Stimulated activated CD8-positive, alpha-beta memory T cell treated with anti-CD3 and anti-CD28 coated beads, Interleukin-15, amount 100 ng/mL, for 1 hour (primary cell): ENCODE measurements around the gene SGSM2.
A peak's percentile ranks its signal among the peaks of the same experiment; 100 is the strongest.

Source experiments
- DNase-seq: peaks from one replicate; pipeline ENCODE4 v3.0.0-alpha.2; 2020; ENCODE audit warnings: low read depth

SGSM2 gene

DNA sequence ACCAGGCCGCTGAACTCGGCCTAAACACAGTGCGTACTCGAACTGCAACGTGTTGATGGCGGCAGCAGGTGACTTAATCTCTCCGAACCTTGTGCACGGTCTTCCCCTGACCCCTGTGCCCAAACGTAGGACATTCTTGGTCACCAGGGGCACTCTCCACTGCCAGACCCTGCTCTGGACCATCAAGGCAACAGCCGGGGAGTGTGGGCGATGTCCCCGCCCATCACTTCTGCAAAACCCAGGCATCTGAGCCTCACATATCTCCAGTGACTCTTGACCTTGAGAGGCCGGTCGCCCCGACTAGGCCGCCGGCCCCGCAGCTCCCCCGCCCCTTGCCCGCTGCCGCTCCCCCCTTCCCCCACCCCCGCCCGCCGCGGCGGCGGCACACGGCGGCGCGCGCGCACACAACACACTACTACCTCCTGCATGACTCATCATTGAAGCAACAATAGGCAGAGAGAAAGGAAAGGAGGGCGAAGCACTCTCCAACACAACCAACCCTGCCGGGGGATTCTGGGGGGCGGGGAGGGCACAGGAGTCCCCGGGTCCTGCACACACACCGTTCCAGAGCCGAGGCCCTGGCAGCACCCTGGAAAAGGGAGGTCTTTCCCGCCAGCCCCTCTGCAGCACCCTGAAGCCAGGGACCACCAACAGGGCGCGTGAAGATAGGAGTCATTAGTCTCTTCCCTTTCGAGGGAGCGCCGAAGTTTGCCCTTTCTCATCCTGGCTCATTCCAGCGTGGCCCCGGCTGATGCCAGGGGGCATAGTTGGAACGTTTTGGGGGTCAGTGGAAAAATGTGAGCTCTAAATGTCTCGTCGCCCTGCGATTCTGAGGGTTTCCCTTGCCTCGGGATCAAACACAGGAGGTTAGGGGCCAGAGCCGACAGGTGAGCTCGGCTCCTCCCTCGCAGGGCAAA lies 61.6 kb downstream of the SGSM2 start:
- no peak for DNase-seq

- peak; percentile 74 for DNase-seq
Measured at GRCh38 chr17:2399572-2400473, 62.5 kb downstream of the SGSM2 start.

DNA sequence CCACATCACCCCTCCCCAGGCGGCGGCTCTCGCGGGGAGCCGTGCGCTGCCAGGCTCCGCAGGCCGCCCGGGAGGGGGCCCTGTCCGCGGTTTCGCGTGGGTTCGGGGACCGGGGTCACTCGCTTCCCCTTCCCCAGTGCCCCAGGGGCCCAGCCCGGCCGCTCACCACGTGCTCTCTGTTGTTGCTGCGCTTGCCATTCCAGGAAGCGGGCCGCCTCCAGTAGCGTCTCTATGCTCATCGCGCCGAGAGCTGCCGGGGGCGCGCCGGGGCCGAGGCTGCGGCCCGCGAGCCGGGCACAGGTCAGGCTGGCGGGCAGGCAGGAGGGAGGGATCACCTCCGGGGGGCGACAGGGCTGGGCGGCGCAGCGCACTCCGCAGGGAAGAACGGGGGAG lies 63.2 kb downstream of the SGSM2 start:
- no peak for DNase-seq

GRCh38 chr17:2400877-2401425 lies 63.6 kb downstream of the SGSM2 start, which contains the start of gene MNT:
TSS of gene MNT (minus strand) at chr17:2401060. CDS start at chr17:2400712, 348 bp downstream.
- DNase-seq, result peak; percentile 83

GRCh38 chr17:2401426-2402221 lies 64.3 kb downstream of the SGSM2 start:
- DNase-seq, result peak; percentile 98

- DNase-seq, result no peak
Measured at GRCh38 chr17:2402544-2402943, 65.2 kb downstream of the SGSM2 start.

- DNase-seq, result no peak
Measured at GRCh38 chr17:2403044-2403443, 65.7 kb downstream of the SGSM2 start.

DNA sequence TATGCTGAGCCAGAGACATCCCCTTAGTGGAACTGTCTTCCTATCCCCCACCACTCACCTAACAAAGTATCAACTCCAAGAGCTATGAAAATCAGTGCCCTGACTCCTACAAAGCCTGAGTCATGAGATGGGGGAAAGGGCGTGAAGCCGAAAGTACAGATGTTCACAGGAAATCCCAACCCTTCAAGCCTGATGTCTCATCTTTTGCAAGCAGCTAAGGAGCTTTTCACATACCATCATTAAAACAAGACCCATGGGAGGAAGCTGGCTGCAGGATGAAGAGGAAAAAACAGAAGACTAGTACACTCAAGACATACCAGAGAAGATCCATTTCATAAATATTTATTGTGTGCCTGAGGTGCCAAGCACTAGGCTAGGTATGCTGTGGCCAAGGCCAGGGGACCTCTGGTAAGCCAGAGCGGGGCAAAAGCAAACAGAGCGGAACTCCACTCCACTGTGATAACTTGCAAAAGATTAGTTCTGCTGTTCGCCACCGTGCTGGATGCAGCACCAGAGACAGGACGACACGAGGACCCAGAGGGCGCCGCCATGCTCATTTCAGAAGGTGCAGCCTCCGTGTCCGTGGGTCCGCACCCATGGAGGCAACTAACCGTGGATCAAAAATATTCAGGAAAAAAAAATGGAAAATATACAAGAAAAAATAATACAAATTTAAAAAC lies 68.1 kb downstream of the SGSM2 start:
- DNase-seq, result no peak

DNA sequence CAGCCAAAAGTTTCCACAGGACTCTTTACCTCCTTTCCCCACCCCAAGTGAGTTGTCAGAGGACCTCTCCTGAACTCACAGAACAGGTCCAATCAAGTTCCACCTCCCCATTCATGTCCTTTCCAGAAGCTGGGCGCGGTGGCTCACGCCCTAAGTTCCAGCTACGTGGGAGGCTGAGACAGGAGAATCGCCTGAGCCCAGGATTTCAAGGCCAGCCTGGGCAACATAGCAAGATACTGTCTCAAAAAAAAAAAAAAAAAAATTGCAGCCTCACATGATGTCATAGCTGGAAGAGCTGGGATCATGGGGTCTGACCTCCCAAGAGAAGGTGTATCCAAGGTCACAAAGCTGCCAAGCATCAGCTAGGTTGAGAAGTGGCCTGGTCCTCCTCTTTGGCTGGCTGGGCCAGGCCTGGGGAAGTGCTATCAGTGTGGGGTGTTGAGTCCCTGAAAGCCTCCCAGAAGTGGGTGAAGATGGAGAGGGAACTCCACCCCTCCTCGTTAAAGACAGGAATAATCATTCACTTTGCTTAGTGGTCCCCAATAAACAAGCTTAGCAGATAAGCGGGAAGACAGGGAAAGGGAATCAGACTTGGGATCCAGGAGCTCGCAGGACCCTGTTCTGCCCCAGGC lies 69.1 kb downstream of the SGSM2 start:
- DNase-seq, result no peak

GRCh38 chr17:2406903-2407790 lies 69.8 kb downstream of the SGSM2 start:
- DNase-seq, result no peak

- DNase-seq, result no peak
Measured at GRCh38 chr17:2410951-2411350, 73.7 kb downstream of the SGSM2 start.

DNA sequence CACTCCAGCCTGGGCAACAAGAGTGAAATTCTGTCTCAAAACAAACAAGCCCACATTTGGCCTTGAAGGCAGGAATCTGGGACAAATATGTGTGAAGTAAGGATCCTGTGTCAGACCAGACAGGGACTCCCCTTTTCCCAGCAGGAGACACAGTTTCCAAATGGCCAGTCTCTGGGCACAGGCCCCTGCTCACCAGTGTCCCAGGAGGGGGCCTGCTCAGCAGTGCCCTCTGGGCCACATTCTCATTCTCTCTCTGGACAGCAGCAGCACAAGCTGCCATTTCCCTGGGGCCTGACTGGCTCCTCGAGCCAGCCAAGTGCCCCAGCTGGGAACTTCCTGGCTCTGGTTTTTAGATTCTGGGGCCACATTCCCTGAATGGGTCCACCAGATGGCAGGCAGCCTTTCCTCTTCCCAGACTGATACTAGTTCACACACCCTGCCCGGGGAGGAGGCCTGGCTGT lies 75.3 kb downstream of the SGSM2 start:
- no peak for DNase-seq

GRCh38 chr17:2414446-2415064 lies 77.3 kb downstream of the SGSM2 start:
- DNase-seq, result no peak

DNA sequence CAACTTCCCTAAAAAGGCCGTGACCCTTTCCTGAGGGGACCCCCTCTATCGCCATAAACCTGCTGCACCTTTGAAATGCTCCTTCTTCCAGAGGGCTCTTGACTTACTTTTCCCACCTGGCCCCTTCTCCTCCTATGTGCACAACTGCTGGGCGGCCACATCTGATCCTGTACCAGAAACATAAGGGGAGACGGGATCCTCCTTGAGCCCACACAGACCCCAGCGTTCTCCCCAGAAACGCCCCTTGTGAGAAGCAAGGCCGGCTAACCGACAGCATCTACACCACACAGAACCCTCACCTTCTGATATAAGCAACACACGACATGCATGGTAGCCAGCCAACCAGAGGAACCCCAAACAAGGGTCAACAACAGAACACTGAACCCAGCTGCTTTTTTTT lies 77.8 kb downstream of the SGSM2 start:
- DNase-seq, result no peak

DNA sequence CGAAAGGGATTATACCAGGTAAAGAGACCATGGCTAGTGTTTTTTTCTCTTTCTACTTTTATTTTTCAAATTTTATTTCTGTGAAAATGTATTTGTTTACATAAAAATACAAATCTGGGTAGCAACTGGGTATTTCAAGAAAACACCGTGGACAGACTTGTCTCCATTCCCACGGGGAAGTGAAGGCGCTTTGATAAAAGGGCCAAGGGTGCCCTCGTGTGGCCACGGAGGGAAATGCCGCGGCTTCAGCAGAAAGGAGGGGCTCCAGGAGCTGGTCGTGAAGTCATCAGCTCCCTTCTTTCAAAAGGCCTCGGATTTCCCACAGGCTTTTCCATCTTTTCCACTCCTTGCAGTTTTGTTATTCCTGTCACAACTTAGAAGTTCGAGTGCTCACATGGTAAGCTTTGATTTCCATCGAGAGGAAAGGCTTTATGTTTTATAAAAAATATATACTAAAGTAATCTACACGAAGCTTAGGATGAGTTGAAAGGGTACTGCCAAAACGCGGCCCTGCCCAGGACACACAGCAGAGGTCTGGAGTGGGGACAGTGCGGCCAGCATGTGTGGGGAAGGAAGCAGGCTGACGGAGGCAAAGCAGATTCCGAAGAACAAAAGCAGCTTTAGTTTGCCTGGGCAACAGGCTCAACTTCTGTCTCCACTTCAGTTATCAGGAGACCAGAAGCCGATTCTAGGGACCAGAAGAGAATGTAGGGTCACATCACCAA lies 78.9 kb downstream of the SGSM2 start:
- DNase-seq, result peak; percentile 87

- no peak for DNase-seq
Measured at GRCh38 chr17:2418572-2418971, 81.3 kb downstream of the SGSM2 start.

DNA sequence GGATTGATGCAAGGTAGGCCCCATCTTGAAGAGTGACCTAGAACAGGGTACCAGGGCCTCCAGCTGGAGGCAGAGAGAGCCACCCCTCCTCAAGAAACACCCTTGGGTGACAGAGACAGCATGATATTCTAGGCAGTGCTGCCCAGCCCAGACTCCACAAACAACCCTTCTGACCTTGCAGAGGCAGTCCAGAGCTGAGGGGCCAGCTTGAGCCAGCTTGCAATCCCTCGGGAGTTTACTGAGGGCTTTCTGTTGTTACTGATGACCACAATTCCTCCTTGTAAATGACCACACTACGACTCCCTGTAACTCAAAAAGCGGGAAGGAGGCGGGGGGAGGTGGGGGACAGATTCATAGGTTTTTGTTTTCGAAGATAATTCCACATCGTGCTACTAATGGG lies 82.2 kb downstream of the SGSM2 start:
- no peak for DNase-seq

DNA sequence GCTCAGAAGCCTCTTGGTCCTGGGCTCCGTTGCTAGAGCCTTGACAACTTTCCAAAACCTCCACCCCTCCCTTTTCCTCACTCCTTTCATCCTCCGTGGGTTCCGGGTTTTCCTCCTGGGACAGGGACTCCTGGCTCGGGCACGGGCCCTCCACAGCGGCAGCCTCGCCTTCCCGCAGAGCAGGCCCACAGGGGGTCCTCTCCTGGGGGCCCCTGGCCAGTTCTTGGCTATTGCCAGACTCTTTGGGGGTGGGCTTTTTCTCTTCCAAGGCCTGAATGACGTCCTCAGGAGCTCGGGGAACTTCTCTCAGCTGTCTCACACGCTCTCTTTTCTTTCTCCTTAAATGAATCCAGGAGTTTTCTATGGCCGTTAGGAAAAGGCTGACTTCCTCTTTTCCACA lies 82.9 kb downstream of the SGSM2 start:
- no peak for DNase-seq
